CD4-positive, alpha-beta T cell treated with Interleukin-6 at 100 ng/mL for 8 hours (primary cell): ENCODE results near the gene KRTAP9-6.
A peak's percentile ranks its signal among the peaks of the same experiment; 100 is the strongest.
"Not testable (repeated sequence)": the region's sequence is repeated elsewhere in the genome, so short reads cannot be mapped to it uniquely, and the experiment has no call there.

Experiments
- DNase-seq: peaks from one replicate; pipeline ENCODE4 v3.0.0-alpha.2; 2020; ENCODE audit warnings: mixed read lengths, low spot score

KRTAP9-6 gene

GRCh38 chr17:41271323-41271722, 6.1 kb downstream of the KRTAP9-6 start:
- not testable (repeated sequence) for DNase-seq

GRCh38 chr17:41271858-41272257, 6.7 kb downstream of the KRTAP9-6 start:
- DNase-seq, result no peak

GRCh38 chr17:41275648-41276190, 10.5 kb downstream of the KRTAP9-6 start, which contains the start of gene KRTAP9-7:
KRTAP9-7 (plus strand) TSS chr17:41275698; CDS start chr17:41275698, 0 bp downstream.
- DNase-seq, result not testable (repeated sequence)

- no peak for DNase-seq
These were observed 13.2 kb downstream of the KRTAP9-6 start for GRCh38 chr17:41278176-41278955.

- DNase-seq, result no peak
These were observed 18.9 kb downstream of the KRTAP9-6 start for GRCh38 chr17:41284043-41284442.

- DNase-seq, result no peak
These were observed 19.4 kb downstream of the KRTAP9-6 start for GRCh38 chr17:41284546-41284945.

GRCh38 chr17:41287050-41287449, 21.9 kb downstream of the KRTAP9-6 start:
- no peak for DNase-seq

- DNase-seq, result no peak
These were observed 28.8 kb downstream of the KRTAP9-6 start for GRCh38 chr17:41294016-41294415.

- DNase-seq, result no peak
These were observed 31.7 kb downstream of the KRTAP9-6 start for GRCh38 chr17:41296846-41297245.

- DNase-seq, result no peak
These were observed 33.4 kb downstream of the KRTAP9-6 start for GRCh38 chr17:41298458-41299135.

- no peak for DNase-seq
These were observed 36.1 kb downstream of the KRTAP9-6 start for GRCh38 chr17:41301204-41301790.

GRCh38 chr17:41301916-41302901, 37.0 kb downstream of the KRTAP9-6 start, which contains the start of gene KRTAP29-1:
KRTAP29-1 (minus strand) TSS chr17:41302851; CDS start chr17:41302851, 0 bp downstream.
- DNase-seq, result no peak

GRCh38 chr17:41302981-41303380, 37.8 kb downstream of the KRTAP9-6 start:
- DNase-seq, result no peak

- DNase-seq, result no peak
These were observed 38.9 kb downstream of the KRTAP9-6 start for GRCh38 chr17:41304091-41304490.

GRCh38 chr17:41307647-41308046, 42.5 kb downstream of the KRTAP9-6 start:
- DNase-seq, result no peak

GRCh38 chr17:41308251-41308917, 43.2 kb downstream of the KRTAP9-6 start:
- peak; percentile 96 for DNase-seq

- no peak for DNase-seq
These were observed 43.8 kb downstream of the KRTAP9-6 start, which contains the start of gene KRTAP16-1 for GRCh38 chr17:41308918-41309359. KRTAP16-1 (minus strand) TSS chr17:41309309; CDS start chr17:41309253, 56 bp downstream.

- DNase-seq, result no peak
These were observed 45.9 kb downstream of the KRTAP9-6 start for GRCh38 chr17:41311111-41311510.

GRCh38 chr17:41315204-41315794, 50.1 kb downstream of the KRTAP9-6 start, which contains the start of gene KRTAP17-1:
KRTAP17-1 (minus strand) TSS chr17:41315710; CDS start chr17:41315650, 60 bp downstream.
- DNase-seq, result no peak
